ENCODE results near the gene GOLGA8K.
"Not testable (repeated sequence)": the region's sequence is repeated elsewhere in the genome, so short reads cannot be mapped to it uniquely, and the experiment has no call there.

GRCh38 chr15:32361662-32362061, 41.4 kb downstream of the GOLGA8K start:
- not testable (repeated sequence) for TF ChIP-seq CTCF, POLR2A (IDR thresholded peaks at IDR 0.05)
